Measurements from ENCODE around the gene SEC23B.

SEC23B gene

DNA sequence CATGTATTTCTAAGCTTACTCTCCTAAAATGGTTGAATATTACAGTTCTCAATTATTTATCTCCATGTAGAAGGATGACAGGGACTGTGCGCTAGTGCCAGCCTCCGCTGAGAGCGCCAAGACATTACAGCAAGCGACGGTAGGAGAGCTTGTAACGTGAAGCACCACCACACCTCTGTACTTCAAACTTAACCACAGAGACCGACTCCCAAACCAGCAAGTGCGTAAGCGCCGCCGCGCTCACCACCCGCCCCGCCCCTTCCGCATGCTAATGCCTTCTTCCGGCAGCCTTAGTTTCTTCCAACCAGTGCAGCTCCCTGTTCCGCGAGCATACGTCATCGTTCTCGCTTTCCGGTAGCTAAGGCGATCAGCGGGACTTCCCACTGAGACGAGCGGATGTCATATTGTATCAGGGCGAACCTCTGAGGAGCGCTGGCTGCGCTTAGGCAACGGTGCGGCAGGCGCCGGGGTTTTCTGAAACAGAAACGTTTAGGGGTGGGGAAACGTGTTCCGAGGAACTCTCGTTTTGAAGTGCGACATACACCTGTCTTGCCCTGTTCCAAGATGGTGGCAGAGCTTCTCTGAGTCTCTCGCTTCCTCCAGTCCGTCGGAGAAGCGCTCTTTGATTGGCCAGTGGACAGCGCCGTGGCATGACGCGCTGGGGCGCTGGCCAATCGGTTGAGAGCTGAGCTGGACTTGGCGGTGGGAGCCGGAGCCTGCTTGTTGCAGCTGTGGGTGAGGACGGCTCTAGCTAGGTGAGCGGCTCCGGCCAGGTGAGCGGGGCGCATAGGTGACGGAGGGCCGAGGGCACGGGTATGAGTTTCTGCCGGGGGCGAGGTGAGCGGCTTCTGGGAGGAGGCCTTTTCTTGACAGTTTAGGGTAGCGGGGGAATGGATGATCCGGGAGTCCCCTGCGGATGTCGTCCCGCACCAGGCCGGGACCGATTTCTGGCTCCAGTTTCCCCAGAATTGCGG lies at the start of gene SEC23B:
SEC23B (plus strand) TSS at position 723 of the 974 bp plus-strand sequence. CDS start 2,896 bp downstream, outside the sequence.
- 0 out of 2 replicates have a peak, but pooled peaks have one; percentile 33 for TF ChIP-seq TCF12 (IDR thresholded peaks at IDR 0.05; ENCODE audit: low read depth)
- TF ChIP-seq NFIC (IDR thresholded peaks at IDR 0.05) = no peak
- peak; percentile 19; the same call in 1 of the 2 replicates for TF ChIP-seq EP300 (IDR thresholded peaks at IDR 0.05; ENCODE audit: borderline replicate concordance)
- TF ChIP-seq USF1 (IDR thresholded peaks at IDR 0.05) = no peak
- TF ChIP-seq MAX (IDR thresholded peaks at IDR 0.05) = peak; percentile 64
- TF ChIP-seq TEAD4 (IDR thresholded peaks at IDR 0.05) = 0 out of 2 replicates have a peak, but pooled peaks have one; percentile 29
- TF ChIP-seq YY1 (IDR thresholded peaks at IDR 0.05; ENCODE audit: low read depth) = peak; percentile 96
- TF ChIP-seq FOXM1 (IDR thresholded peaks at IDR 0.05; ENCODE audit: borderline replicate concordance, low read depth) = peak; percentile 29; the same call in 1 of the 2 replicates
- TF ChIP-seq CREB1 (IDR thresholded peaks at IDR 0.05; ENCODE audit: low read depth) = peak; percentile 86
- no peak for TF ChIP-seq RAD21 (IDR thresholded peaks at IDR 0.05; ENCODE audit: low read depth)
- TF ChIP-seq TAF1 (IDR thresholded peaks at IDR 0.05; ENCODE audit: low read depth) = peak; percentile 60; the same call in 1 of the 2 replicates

DNA sequence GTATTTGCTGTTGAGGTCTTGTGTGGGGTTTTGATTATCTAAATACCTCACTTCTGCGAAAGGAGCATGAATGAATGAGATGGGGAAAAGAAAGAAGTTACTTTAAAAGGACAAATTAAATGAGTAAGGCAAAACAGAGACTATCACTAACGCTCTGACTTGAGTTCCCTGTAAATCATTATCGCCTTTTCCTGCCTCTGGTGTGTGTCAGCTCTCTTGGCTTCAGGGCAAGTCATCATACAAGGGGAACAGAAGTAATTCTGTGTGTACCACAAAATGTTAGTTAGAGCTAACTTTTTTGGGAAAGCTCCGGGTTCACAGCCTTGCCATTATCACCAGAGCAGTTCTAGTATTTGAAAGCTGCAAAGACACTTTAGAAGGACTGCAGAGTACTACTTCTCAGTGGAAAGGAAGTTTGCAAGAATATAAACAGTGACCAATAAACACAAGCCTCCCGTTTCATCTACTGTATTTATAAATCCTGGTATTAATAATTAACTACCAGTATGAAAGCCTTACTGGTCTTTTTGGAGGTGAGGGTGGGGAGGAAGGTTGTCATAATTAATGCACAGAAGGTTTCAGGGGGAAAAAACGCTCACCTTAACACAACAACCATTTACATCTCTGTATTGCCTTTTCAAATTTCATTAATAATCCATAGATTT lies 42.1 kb upstream of the SEC23B start:
- TF ChIP-seq REST (IDR thresholded peaks at IDR 0.05; ENCODE audit: low read depth) (no peak), EGR1 (IDR thresholded peaks at IDR 0.05) (no peak), FOXM1 (IDR thresholded peaks at IDR 0.05; ENCODE audit: borderline replicate concordance, low read depth) (no peak), TEAD4 (IDR thresholded peaks at IDR 0.05) (no peak), TAF1 (IDR thresholded peaks at IDR 0.05; ENCODE audit: low read depth) (no peak), EP300 (IDR thresholded peaks at IDR 0.05; ENCODE audit: borderline replicate concordance) (no peak), YY1 (IDR thresholded peaks at IDR 0.05; ENCODE audit: low read depth) (no peak), ZBTB7A (IDR thresholded peaks at IDR 0.05; ENCODE audit: low read depth) (no peak), RAD21 (IDR thresholded peaks at IDR 0.05; ENCODE audit: low read depth) (no peak), USF1 (IDR thresholded peaks at IDR 0.05) (no peak)

DNA sequence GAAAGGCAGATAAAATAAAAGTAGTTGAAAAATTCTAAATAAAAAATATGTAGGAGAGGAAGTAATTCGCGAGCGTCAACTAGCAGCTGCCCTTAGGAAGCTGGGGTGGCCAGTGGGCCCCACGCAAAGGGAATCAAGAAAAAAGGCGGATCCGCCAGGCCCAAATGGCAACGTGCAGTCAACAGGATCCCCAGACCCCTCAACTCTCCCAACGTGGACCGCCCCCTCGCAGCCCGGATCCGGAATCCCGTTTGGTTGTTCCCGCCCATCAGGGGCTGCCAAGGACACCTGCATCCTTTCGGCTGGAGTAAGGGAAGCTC lies 41.2 kb upstream of the SEC23B start:
- TF ChIP-seq CEBPB (IDR thresholded peaks at IDR 0.05) (no peak), EGR1 (IDR thresholded peaks at IDR 0.05) (no peak), REST (IDR thresholded peaks at IDR 0.05; ENCODE audit: low read depth) (no peak), RAD21 (IDR thresholded peaks at IDR 0.05; ENCODE audit: low read depth) (no peak), ZBTB7A (IDR thresholded peaks at IDR 0.05; ENCODE audit: low read depth) (peak; percentile 42; the same call in 1 of the 2 replicates)

GRCh38 chr20:18466894-18467730 lies 40.6 kb upstream of the SEC23B start, which contains the start of the genes DZANK1 and POLR3F:
Gene DZANK1, minus strand, starts transcription at chr20:18467030. Its CDS starts 1,672 bp downstream, at chr20:18465358.
Gene POLR3F, plus strand, starts transcription at chr20:18467390. Its CDS starts 117 bp downstream, at chr20:18467507.
- TF ChIP-seq RAD21 (IDR thresholded peaks at IDR 0.05; ENCODE audit: low read depth) (no peak), TCF12 (IDR thresholded peaks at IDR 0.05; ENCODE audit: low read depth) (peak; percentile 46; the same call in 1 of the 2 replicates), FOXM1 (IDR thresholded peaks at IDR 0.05; ENCODE audit: borderline replicate concordance, low read depth) (peak; percentile 25; the same call in 1 of the 2 replicates), MAX (IDR thresholded peaks at IDR 0.05) (peak; percentile 72), TAF1 (IDR thresholded peaks at IDR 0.05; ENCODE audit: low read depth) (peak; percentile 59; the same call in 1 of the 2 replicates), YY1 (IDR thresholded peaks at IDR 0.05; ENCODE audit: low read depth) (peak; percentile 34; the same call in 1 of the 2 replicates), EP300 (IDR thresholded peaks at IDR 0.05; ENCODE audit: borderline replicate concordance) (no peak), ZBTB7A (IDR thresholded peaks at IDR 0.05; ENCODE audit: low read depth) (no peak; the same call in 1 of the 2 replicates), TEAD4 (IDR thresholded peaks at IDR 0.05) (0 out of 2 replicates have a peak, but pooled peaks have one; percentile 17), USF1 (IDR thresholded peaks at IDR 0.05) (0 out of 2 replicates have a peak, but pooled peaks have one; percentile 21), NFIC (IDR thresholded peaks at IDR 0.05) (no peak), REST (IDR thresholded peaks at IDR 0.05; ENCODE audit: low read depth) (no peak), EGR1 (IDR thresholded peaks at IDR 0.05) (no peak), CEBPB (IDR thresholded peaks at IDR 0.05) (no peak), CREB1 (IDR thresholded peaks at IDR 0.05; ENCODE audit: low read depth) (no peak)

Data from Ishikawa (cell line).